Measurements from ENCODE around the gene SLC25A21. TPM values are rescaled to one million over a fixed set of nuclear protein-coding genes. Genes with fewer than 3 reads are reported as not detected.

SLC25A21 gene
- total RNA-seq, 4 donors from 2014 or later, result 0.08 to 0.29 TPM; not detected in 2

DNA sequence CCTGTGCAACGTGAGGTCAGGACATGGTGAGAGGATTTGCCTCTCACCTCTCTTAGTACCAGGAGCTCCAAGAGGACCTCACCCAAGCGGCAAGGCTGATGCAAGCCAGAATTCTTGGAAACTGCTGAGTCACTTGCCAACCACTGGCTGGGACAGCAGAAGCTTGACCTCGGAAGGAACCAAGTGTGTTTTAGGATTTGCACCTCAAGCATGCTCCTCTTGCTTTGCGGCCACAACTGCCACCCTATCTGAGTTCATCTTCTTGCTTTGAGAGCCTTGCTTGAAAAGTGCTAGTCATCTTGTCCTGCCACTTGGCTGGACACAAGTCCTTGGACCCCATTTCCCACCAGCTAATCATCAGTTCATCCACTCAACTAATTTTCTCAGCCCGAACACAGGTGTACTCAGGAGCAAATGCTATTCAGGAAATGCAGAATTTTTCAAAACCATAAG is 195.8 kb downstream of the SLC25A21 start:
- WGBS, 2 donors, result 61 to 76% methylated on average over 5 of the region's 5 CpGs
- TF ChIP-seq, protein P1, sequence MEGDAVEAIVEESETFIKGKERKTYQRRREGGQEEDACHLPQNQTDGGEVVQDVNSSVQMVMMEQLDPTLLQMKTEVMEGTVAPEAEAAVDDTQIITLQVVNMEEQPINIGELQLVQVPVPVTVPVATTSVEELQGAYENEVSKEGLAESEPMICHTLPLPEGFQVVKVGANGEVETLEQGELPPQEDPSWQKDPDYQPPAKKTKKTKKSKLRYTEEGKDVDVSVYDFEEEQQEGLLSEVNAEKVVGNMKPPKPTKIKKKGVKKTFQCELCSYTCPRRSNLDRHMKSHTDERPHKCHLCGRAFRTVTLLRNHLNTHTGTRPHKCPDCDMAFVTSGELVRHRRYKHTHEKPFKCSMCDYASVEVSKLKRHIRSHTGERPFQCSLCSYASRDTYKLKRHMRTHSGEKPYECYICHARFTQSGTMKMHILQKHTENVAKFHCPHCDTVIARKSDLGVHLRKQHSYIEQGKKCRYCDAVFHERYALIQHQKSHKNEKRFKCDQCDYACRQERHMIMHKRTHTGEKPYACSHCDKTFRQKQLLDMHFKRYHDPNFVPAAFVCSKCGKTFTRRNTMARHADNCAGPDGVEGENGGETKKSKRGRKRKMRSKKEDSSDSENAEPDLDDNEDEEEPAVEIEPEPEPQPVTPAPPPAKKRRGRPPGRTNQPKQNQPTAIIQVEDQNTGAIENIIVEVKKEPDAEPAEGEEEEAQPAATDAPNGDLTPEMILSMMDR (IDR thresholded peaks at IDR 0.05), result no peak
- TF ChIP-seq POLR2A (IDR thresholded peaks at IDR 0.05), result no peak
- no peak for DNase-seq (ENCODE audit: low spot score in 2 of 2)
- H3K4me3 ChIP-seq (ENCODE audit: low read depth, poor library complexity, severe bottlenecking), result no peak overlapping the region
- intact Hi-C loops (cut with DNase I; ENCODE audit: low total_unique reads), result no loop called here

DNA sequence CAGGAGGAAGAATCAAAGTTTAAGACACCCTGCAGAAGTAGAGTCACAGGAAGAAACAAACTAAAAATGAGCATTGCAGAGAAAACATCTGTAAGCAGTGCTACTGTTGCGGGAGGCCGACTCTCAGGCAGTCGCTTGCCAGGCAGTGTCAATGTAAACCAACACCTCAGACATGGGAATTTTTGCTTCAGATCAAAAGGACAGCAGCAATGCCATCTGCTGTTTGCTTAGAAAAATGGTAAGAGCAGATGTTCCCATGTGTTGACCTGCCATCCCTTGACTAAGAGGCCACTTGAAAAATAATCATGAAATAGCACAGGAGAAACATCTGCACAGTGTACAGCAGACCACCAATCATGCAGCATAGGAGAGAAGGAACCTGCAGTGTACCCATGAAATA is 196.6 kb downstream of the SLC25A21 start:
- WGBS, 2 donors, result 86 to 87% methylated on average over 3 of the region's 3 CpGs
- TF ChIP-seq, protein P1 (IDR thresholded peaks at IDR 0.05), result no peak
- no peak for TF ChIP-seq POLR2A (IDR thresholded peaks at IDR 0.05)
- intact Hi-C loops (cut with DNase I; ENCODE audit: low total_unique reads), result no loop called here
- H3K4me3 ChIP-seq (ENCODE audit: low read depth, poor library complexity, severe bottlenecking), result no peak overlapping the region
- no peak for DNase-seq (ENCODE audit: low spot score in 2 of 2)

DNA sequence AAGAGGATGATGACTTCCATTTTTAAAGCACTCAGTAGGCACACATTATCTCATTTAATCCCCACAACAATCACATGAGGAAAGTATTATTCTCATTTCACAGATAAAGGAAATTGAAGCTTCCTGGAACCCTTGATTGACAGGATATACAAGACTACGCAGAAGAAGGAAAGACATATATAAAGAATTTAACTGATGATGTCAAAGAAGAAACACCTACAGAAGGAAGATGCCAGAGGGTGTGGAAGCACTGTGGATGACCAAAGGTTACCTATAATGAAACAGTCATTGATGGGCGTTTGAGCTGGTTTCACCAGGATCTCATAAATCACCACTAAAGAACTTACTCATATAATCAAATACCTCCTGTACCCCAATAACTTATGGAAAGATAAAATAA is 197.4 kb downstream of the SLC25A21 start:
- WGBS, 2 donors, result 71 to 78% methylated on average over 2 of the region's 2 CpGs
- DNase-seq (ENCODE audit: low spot score in 2 of 2), result no peak
- intact Hi-C loops (cut with DNase I; ENCODE audit: low total_unique reads), result no loop called here
- no peak overlapping the region for H3K4me3 ChIP-seq (ENCODE audit: low read depth, poor library complexity, severe bottlenecking)
- TF ChIP-seq POLR2A (IDR thresholded peaks at IDR 0.05), result no peak
- TF ChIP-seq, protein P1 (IDR thresholded peaks at IDR 0.05), result no peak

DNA sequence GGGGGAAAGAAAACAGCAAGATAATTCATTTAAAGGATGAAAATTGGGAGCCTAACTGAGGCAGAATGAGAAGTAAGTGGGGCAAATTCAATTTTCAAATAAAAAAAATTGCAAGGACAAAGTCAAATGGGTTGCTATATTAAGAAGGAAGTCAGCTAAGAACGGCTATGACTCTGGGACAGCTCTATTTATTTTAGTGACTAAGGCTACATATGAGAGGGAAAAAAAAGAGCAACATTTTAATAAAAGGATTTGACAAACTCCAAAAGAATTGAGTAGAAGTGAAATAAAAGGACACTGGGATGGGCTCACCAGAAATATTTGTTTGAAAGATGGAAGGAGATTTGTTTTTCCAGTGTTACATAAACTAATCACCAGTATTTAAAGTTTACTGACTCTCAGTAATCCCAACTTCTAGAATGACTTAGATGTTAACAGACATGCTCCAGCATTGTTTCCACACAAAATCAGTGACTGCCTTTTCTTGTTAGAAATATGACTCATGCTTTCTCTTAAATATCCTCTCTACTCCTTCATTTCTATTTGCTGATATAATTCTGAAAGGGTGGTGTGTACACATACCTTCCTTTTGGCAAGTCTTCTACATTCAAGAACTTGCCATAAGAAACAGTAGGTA is 198.5 kb downstream of the SLC25A21 start:
- no peak overlapping the region for H3K4me3 ChIP-seq (ENCODE audit: low read depth, poor library complexity, severe bottlenecking)
- no peak for DNase-seq (ENCODE audit: low spot score in 2 of 2)
- WGBS, 2 donors, result 17 to 18% methylated on average over 1 of the region's 1 CpG
- no peak for TF ChIP-seq POLR2A (IDR thresholded peaks at IDR 0.05)
- TF ChIP-seq, protein P1 (IDR thresholded peaks at IDR 0.05), result no peak
- intact Hi-C loops (cut with DNase I; ENCODE audit: low total_unique reads), result no loop called here

DNA sequence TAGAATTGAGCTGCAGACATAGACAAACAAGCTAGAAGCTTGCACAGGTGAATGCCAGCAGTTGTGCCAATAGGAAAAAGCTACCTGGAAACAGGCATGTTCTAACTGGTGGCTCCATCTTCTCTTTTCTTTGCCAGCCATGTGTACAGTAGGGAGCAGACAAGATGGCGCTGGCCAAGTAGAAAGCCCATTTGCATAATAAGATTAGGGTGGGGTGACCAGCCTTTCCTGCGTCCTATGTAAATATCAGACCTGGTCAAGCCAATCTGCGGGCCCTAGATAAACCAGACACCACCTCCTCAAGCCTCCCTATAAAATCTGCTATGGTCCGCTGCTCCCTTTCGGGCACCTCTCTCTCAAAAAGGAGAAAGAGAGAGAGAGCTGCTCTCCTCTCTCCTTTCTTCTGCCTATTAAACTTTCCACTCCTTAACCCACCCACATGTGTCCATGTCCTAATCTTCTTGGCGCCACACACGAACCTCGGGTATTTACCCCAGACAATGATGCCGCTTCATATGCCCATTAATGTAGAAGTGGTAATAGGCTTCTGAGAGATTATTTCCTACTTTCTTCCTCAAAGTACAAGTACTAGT is 201.0 kb downstream of the SLC25A21 start:
- DNase-seq (ENCODE audit: low spot score in 2 of 2), result no peak
- no peak overlapping the region for H3K4me3 ChIP-seq (ENCODE audit: low read depth, poor library complexity, severe bottlenecking)
- intact Hi-C loops (cut with DNase I; ENCODE audit: low total_unique reads), result no loop called here
- WGBS, 2 donors, result 89 to 91% methylated on average over 9 of the region's 9 CpGs
- TF ChIP-seq, protein P1 (IDR thresholded peaks at IDR 0.05), result no peak
- TF ChIP-seq POLR2A (IDR thresholded peaks at IDR 0.05), result no peak

Measured in lower leg skin (tissue), 4 donors.